ENCODE data around the gene STAG1.
"Not testable (repeated sequence)": the region's sequence is repeated elsewhere in the genome, so short reads cannot be mapped to it uniquely, and the experiment has no call there.

Gene STAG1

DNA sequence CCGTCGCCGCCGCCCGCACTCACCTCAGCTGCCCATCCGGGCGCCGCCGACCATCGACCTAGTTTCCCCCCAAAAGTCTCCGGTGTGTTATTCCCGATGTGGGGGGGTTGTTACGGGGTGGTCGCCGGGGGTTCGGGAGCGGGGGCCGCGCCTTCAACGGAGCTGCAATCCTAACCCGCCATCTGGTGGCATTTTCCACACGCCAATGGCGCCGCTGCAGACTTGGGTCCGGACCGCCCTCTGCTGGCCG, at the start of gene STAG1:
Gene STAG1 (minus strand): TSS at position 207 of the 250 bp plus-strand sequence. CDS start 121,480 bp downstream, outside the sequence.
- no peak for DNase-seq

DNA sequence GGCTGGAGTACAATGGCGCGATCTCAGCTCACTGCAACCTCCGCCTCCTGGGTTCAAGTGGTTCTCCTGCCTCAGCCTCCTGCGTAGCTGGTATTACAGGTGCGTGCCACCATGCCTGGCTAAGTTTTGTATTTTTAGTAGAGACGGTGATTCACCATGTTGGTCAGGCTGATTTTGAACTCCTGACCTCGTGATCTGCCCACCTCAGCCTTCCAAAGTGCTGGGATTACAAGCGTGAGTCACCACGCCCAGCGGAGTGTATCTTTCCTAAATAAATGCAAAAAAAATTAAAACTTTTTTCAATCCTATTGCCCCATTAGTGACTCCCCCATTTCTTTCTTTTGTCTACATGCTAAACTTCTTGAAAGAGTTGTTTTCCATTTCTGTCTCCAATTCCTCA, 49.0 kb upstream of the STAG1 start:
- not testable (repeated sequence) for DNase-seq

DNA sequence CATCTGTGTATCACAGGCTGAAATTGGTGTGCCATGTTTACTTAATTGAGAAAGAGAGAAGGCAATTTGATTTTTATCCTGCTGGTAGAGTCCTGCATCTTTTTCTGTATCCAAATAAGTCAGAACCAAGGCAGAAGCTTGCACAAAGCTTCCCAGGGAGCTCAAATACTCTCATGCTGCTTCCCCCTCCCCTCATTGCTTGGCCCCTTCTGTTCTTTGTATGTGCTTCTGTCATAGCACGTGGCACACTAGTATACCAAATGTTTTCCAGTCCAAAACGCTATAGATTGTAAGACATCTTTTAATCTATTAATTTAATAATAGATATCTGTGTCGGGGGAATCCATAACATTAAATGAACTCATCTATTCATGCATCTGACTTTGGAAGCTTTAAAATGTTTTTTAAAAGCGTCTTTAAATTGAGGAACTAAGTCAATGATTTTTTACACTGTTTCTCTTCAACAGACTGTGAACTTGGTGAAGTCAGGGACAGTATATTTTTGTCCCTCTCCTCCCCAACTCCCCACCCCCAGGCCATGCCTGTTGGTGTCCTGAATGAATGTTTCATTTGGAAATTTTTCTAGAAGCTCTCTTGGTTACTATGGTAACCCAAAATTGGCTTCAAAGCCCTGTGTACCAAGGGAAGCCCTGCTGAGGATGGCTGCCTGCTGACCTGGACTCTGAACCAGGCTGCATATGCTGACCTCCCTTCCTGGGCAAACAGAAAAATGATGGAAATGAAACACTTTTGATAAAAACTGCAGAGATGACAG, 40.6 kb upstream of the STAG1 start:
- no peak for DNase-seq

DNA sequence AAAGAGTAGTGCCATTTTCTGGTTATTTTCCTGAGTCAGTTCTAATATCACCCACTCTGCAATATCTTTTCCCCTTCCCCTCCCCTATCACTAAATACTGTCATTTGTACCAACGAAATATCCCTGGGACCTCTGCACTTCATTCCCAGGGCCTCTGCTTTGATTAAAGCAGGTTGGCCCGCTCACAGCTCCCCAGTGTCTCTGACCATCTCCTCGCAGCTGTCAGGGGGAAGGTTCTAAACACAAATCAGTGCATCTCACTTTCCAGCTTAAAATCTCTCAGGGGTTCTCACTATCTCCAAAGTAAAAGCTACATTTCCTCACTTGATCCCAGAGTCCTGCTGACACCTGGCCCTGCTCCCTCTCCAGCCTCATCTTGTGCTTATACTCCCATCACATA, 38.6 kb upstream of the STAG1 start:
- DNase-seq = no peak

DNA sequence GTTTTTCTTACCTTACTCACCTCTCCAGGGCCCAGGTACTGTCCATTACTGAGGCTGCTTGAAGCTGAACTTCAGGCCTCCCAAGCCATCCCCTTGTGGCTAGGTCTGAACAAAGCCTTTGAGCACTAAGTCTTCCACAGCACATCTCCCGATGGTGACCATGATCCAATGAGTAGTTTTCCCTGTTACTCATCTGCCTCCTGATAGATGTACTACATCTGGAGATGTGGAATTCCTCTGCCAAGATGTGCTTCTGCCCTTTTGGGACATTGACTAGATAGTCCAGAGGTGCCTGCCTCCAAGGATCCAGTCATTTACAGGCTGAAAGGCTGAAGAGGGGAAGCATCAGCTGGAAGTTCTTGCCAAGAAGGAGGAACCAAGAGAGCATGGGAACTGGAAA, 37.8 kb upstream of the STAG1 start:
- no peak for DNase-seq

DNA sequence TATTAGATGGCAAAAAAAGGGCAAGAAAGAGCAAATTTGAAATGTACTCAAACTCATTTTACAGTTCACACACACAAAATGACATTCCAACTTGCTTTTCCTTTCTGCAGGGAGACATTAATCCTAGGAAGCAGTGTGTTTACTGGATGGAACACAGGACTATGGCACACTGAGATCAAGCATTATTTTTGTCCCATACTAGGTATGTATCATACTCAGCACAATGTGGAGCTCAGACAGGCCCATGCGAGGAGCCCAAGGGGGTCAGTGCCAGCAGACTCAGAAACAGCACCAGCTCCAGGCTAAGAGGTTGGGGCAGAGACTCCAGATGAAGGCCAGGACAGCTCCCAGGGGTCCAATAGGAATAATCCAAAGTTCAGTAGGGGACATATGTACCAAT, 36.0 kb upstream of the STAG1 start:
- DNase-seq = no peak

DNA sequence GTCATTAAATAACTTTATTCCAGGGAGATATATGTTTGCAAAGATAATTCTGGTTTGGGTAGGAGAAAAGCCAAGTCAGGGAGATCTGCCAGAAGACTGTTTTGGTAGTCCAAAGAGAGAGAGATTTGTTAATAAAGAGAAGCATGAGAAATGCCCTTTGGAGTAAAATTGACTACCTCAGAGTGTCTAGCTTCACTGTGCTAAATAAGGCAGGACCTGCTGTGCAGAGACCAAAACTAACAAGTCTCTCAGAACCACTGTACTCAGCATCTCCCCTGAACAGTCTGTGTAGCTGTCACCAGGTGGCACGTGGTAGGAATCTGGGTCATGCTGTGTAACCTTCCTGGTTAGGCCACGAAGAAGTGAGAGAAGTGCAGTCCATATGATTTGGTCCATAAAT, 35.2 kb upstream of the STAG1 start:
- DNase-seq = no peak

DNA sequence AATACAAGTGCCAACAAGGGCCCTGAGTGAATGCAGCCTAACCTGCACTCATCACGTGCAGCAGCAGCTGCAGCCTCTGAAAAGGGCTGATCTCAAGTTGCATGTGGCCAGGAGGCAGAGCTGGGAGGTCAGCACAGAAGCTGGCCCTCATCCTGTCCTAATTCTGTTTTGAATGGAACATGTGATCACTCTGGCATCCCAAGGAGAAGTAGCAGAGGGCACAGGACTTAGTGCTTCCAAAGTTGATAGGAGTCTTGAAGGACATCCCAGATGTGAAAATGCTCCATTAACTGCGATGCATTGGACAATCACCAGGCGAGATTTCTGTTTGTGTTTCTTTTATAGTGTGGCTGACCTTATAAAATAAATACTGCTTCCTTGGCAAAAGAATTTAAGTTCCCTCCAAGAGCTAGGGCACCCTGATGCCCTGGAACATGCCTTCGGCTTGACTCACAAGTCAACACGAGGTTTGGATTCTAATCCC, 31.6 kb upstream of the STAG1 start:
- no peak for DNase-seq

DNA sequence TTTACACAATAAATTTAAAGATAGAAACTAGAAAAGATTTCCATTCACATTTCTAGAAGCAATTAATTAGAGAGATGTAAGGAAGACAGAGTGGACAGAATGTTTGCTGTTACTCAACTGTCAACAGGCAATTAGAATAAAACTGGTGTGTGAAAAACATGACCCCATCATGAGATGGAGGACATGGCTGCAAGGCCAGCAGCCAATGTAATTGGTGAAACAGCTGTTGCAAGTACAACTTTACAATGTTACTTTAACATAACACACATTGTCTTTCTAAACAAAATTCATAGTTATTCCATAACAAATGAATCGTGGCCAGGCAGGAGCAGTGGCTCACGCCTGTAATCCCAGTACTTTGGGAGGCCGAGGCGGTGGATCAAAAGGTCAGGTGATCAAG, 28.6 kb upstream of the STAG1 start:
- no peak for DNase-seq

DNA sequence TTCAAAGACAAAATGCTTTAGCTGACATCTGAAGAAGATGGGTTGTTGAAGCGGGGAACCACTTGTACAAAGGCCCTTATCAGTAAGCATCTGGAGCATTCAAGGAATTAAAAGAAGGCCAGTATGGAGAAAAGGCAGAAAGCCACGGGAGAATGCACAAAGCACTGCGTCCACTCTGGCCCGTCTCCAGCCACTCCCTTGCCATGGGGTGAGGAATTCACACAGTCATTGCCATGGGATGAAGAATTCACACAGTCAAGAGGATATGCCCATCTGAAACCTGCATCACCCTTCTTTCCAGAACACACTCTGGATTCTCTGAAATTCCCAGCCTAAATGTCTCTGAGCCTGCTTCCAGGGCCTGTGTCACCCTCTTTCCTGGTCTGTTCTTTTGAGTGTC, 26.7 kb upstream of the STAG1 start:
- no peak for DNase-seq

DNA sequence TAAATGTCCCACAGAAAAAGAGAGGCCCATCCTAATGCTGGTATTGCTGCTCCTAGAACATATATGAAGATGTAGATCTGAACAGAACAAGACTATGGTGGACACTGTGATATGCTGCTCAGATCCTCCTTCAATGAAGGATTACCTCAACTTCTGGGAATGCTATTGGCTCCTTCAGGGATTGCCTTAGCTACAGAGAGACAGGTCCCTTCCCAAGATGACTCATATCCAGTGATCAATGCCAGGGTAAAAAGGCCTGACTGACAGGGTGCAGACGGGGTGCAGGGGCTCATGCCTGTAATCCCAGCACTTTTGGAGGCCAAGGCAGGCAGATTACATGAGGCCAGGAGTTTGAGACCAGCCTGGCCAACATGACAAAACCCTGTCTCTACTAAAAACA, 20.5 kb upstream of the STAG1 start:
- DNase-seq = no peak

DNA sequence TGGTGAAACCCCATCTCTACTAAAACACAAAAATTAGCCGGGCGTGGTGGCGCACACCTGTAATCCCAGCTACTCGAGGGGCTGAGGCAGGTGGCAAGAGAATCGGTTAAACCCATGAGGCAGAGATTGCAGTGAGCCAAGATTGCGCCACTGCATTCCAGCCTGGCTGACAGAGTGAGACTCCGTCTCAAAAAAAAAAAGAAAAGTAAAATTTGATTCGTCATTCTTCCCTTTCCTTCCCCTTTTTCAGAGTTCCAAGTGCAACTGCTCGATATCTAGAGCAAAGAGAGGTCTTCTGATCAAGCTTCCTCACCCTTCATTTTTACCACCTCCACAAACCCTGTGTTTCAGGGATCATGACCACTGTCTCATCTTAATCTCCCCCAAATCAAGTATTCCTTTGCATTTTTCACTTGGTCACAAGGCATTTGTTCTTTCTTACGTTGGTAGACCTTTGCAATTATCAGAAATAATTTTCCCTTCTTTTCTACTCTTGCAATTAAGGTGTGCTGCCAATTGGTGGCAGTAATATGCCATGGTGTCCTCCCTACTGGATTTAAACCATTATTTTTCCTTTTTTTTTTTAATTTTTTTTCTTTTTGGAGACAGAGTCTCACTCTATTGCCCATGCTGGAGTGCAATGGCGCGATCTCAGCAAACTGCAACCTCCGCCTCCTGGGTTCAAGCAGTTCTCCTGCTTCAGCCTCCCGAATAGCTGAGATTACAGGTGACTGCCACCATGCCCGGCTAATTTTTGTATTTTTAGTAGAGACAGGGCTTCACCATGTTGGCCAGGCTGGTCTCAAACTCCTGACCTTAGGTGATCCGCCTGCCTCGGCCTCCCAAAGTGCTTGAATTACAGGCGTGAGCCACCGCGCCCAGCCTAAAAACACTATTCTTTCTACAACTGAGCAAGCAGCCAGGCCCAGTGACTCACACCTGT, 6.3 kb upstream of the STAG1 start:
- not testable (repeated sequence) for DNase-seq

DNA sequence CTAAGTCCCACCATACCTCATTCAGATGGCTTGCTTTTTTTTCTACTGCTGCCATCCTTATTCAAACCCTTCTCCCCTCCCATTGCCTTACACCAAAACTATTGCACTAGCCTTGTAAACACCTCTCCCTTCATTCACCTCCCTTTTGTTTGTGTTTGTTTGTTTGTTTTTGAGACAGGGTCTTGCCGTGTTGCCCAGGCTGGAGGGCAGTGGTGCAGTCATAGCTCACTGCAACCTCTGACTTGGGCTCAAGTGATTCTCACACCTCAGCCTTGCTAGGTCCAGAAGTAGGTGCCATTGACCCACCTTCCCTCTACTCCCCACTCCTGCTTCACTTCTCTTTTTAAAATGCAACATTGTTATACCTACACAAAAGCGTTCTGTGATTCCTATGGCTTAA, 3.0 kb upstream of the STAG1 start:
- DNase-seq = no peak

DNA sequence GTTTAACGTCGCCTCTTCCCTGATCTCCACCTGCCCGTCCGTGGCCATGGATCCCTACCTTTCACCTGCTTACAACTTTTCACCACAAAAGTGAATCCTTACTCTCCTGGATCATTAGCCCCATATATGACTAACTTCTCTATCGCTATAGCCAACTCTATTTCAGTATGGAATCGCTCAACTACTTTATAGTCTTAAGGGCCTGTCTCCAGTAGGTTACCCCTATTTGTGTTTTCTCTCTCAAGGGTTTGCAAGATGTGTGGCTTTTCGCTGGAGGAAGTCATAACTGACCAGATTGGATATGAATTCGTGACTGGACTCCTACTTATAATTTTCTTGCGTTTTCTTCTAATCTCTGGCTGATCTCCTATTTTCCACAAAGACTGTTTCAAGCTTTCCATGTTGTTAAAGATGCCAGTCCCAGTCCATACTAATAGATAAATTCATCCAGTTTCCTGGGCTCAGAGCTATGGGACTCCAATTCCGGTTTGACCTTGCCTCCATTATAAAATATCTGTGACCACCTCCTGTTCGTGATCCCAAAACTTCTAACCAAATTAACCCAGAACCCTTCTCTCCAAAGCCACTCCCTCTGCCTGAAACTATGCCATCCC, 1.3 kb upstream of the STAG1 start:
- no peak for DNase-seq

DNA sequence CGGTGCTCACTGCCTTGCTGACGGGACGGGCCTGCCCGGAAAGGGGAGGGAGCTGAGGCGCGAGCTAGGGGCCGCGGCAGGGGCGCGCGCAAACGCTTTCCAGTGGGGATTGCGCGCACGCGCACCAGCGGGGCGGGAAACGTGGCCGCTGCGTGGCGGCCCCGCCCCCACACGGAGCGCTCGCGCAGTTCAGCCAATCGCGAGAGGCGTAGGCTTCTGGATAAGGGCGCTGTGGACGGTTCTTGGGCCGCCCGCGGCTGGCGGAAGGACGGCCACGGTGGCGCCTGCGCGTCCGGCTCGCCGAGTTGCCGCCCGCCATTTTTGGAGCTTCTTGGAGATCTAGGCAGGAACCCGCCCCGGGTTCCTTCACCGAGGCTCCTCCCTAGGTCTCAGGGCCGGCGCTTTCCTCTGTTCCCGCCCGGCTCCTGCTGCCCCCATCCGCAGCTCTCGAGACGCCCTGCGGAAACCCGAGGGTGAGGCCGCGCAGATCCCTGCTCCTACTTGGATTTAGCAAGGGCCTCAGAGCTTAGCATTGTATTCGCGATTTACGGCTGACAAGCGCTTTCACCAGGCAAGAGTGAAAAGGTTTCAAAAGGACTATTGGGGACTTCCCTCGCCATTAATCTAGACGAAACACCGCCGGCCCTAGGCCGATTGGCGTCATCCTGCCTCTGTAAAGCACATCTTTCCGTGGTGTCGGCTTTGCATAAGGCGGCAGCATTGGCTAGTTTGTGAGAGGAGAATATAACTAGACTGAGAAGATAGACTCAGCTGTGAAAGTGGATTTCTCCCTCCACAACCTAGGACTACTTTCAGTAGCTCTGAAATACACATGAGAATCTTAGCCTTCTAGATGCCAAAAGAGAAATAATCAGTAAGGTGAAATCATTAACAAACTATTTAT, 496 bp upstream of the STAG1 start:
- peak; percentile 84 for DNase-seq

DNA sequence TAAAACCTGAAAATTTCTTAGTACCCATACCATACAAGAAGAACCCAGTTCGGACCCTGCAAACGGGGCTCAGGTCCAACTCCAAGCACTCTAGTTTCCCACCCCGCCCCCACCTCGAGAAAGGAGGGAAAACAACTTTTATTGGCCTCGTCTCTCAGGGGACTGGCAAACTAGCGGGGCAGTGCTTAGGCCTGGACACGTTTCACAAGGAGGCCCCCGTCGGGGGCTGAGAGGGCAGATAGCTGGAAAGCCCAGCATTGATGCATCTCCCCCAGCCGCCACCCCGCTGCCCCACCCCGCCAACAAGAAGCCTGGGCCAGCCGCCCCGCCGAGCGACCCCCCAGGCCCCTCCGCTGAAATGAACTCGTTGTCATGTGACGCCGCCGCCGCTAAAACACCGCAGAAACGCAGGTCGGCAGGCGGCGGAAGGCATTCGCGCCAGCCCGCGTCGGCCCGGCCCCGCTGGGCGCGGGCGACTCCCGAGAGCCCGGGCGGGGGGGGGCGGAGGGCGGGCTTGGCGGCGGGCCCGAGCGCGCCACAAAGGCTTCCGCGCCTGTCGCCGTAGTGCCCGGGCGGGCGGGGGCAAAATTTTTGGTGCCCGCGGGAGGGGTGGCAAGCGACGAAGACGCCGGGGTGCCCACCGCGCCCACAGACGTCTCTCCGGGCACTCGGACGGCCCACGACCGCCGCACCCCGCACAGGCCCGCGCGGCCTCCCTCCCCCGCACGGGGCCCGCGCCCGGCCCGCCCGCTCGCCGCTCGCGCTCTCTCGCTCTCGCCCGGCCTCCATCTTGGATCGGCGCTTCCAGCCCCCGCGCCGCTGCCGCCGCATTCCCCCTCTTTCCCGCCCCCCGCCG, 634 bp downstream of the STAG1 start:
- no peak for DNase-seq

DNA sequence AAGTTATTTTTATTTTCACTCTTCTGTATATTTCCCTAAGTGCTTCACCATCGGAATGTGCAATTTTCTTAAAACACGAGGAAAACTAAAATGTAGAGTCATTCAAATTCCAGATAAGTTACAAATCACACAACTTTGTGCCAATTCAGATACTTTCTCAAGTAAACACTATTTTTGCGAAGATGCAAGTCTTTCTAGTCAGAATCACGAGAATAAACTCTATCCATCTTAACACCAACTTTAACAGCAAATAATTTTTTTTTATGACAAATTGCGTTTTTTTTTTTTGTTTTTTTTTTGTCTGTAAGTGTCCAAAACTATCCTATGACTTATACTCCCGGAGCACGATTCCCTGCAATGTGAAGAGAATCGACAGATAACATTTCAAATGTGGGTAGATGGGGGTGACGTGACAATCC, 1.3 kb downstream of the STAG1 start:
- no peak for DNase-seq

DNA sequence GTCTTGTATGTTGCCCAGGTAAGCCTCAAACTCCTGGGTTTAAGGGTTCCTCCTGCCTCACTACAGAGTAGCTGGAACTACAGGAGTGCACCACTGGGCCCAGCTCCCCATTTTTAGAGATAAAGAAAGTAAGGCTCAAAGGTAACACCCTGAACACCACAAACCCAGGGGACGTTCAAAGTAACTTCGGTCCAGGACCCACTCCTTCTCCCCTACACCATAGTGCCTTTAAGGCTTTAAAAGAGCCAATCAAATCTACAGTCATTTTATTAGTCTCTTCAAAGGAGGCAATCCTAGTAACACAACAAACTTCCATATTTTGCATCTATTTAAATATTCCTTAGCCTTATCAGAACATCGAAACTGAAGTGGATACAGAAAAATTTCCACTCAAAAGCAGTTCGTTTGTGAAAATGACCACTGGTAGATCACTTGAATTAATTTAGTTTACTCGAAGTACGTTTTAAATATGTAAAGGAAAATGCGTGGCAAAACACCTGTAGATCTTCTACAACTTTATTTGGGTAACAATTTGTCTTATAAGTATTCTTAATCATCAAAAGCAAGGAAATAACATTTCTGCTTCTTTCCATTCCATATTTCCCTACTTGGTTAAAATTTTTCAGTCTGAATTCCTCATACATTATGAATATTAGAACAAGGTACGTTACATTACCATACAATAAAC, 1.8 kb downstream of the STAG1 start:
- DNase-seq = no peak

DNA sequence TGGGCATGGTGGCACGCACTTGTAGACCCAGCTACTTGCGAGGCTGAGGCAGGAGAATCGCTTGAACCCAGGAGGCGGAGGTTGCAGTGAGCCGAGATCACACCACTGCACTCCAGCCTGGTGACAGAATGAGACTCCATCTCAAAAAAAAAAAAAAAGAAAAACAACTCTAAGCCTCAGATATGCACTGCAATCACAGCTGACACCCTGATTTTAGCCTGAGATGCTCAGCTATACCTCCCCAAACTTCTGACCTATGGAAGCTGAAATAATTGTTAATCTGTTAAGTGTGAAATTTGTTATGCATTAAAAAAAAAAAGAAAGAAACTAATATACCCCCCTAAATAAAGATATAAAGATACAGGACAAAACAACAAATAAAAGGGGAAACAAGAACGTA, 2.6 kb downstream of the STAG1 start:
- DNase-seq = not testable (repeated sequence)

DNA sequence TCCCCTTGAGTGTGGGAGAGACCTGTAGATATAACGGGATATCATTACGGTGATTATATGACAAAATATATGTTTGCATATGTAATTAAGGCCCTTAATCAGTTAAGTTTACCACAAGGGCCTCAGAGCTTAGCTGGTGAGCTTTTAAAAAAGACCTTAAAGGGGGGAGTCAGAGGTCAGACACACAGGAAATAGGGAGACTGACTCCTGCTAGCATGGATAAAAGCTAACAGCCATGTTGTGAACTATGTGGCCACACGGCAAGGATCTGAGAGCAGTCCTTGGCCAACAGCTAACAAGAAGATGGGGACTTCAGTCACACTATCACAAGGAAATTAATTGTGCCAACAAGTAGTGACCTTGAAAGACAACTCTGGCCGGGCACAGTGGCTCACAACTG, 3.1 kb downstream of the STAG1 start:
- DNase-seq = no peak

DNA sequence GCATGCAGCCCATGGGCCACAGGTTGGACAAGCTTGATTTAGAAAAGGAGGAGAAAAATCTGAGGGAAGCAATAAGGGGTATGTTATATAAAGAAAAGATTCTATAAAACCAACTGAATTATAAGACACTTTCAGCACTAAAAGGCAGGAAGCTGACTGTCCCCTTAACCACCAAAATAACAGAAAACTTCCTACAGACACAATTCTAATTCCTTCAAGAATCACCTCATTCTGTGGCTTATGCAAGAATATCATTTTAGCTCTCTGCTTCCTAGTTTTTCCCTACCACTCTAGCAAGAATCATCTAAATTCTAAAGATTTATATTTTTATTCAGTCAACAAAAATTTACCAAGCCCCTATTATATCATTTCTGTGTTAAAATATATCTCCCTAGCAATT, 6.3 kb downstream of the STAG1 start:
- DNase-seq = no peak

Measured in 8988T (cell line).